ENCODE measurements around the gene NUCKS1. TPM values are rescaled to one million over a fixed set of nuclear protein-coding genes. Genes with fewer than 3 reads are reported as not detected.
A peak's percentile ranks its signal among the peaks of the same experiment; 100 is the strongest.

Gene NUCKS1
- total and polyA plus RNA-seq, 10 of the 15 experiments (the other 5 are each of a cell fraction or from before 2014, with no cell fraction given): 40.5 to 135 (median 55.5) TPM

- DNase-seq (ENCODE audit: low read depth, low spot score): no peak
- Histone ChIP-seq H3K4me1 (ENCODE audit: control insufficient read depth, insufficient read depth, low read length) (peaks cover 4% of the 10 kb centered on the region), H4K20me1 (ENCODE audit: control insufficient read depth, insufficient read depth) (0 out of 2 replicates have a peak, but pooled peaks cover 3% of the 10 kb centered on the region), H3K4me2 (ENCODE audit: control insufficient read depth, insufficient read depth) (peak overlapping the region; percentile 78), H3K4me3 (peak overlapping the region; percentile 90), H3K36me3 (ENCODE audit: control insufficient read depth in 2 of 2, insufficient read depth in 2 of 2, low read length in 1 of 2) (0 out of 4 replicates have a peak, but pooled peaks cover 0 to 9% of the 10 kb centered on the region in 2 experiments), H3K27me3 (replicated peaks in 1 of 2; ENCODE audit: control insufficient read depth in 2 of 2, insufficient read depth in 2 of 2, low read length in 1 of 2) (no peaks in the 10 kb centered on the region), H3K9me3 (replicated peaks; ENCODE audit: control insufficient read depth, insufficient read depth, low read length) (no peaks in the 10 kb centered on the region; the same call in 1 of the 3 replicates), H3K27ac (ENCODE audit: control insufficient read depth, insufficient read depth) (peak overlapping the region; percentile 99), H3K9ac (ENCODE audit: control insufficient read depth, insufficient read depth, low read length) (peak overlapping the region; percentile 94), H3K79me2 (ENCODE audit: control insufficient read depth, insufficient read depth, low read length) (peaks cover 62% of the 10 kb centered on the region), H2AFZ (ENCODE audit: control insufficient read depth, low read depth, low read length) (no peak overlapping the region)
- peak; percentile 41 for ATAC-seq
- peak; percentile 27 for FAIRE-seq
- CTCF ChIA-PET: interaction anchor here (0.9 to 2.3 kb wide), 7 partner anchors 15 to 90 kb away, joined by 3 to 15 read pairs (median 5); partner anchors contain the start of gene RAB29
- SMC1A ChIA-PET (ENCODE audit: uncharacterized antibody, unreplicated experiment): interaction anchor here (0.7 to 4.0 kb wide), 6 partner anchors 24 to 89 kb away, joined by 3 to 30 read pairs (median 4); no protein-coding TSS in a partner anchor
- intact Hi-C loops (cut with micrococcal nuclease; ENCODE audit: unreplicated experiment): no loop called here
- under 1% methylated on average over 24 of the region's 25 CpGs for WGBS (ENCODE audit: insufficient coverage, insufficient replicate concordance, low lambda C conversion rate, missing lambda C conversion rate)
- POLR2A ChIA-PET: interaction anchor here (0.8 to 2.5 kb wide), 11 partner anchors 23 to 156 kb away, joined by 3 to 21 read pairs (median 4); partner anchors contain the start of gene RAB29
- RAD21 ChIA-PET (ENCODE audit: unreplicated experiment): interaction anchor here (0.6 to 2.1 kb wide), 15 partner anchors 25 to 463 kb away, joined by 3 to 34 read pairs (median 5); partner anchors contain the start of gene RAB29
- in situ Hi-C loops (cut with MboI): no loop called here
- no TSS peak for BruUV-seq (replicated peaks)
- TF ChIP-seq EGR1 (IDR thresholded peaks at IDR 0.05; ENCODE audit: borderline replicate concordance in 1 of 2, low read depth in 2 of 2, low read length in 2 of 2) (no peak), ZBED1 (IDR thresholded peaks at IDR 0.05; ENCODE audit: borderline replicate concordance) (no peak), BRCA1 (IDR thresholded peaks at IDR 0.05; ENCODE audit: low read depth, low read length) (peak; percentile 74; the same call in 1 of the 2 replicates), SMARCA5 (IDR thresholded peaks at IDR 0.05) (no peak), SIN3A (IDR thresholded peaks at IDR 0.05; ENCODE audit: low read depth, low read length) (0 out of 2 replicates have a peak, but pooled peaks have one; percentile 53), RUNX3 (IDR thresholded peaks at IDR 0.05; ENCODE audit: low read length) (peak; percentile 27; the same call in 1 of the 2 replicates), SP1 (IDR thresholded peaks at IDR 0.05; ENCODE audit: low read depth, low read length) (no peak), PBX3 (IDR thresholded peaks at IDR 0.05; ENCODE audit: insufficient replicate concordance, low read depth, low read length) (no peak), PAX8 (IDR thresholded peaks at IDR 0.05) (no peak), MYB (IDR thresholded peaks at IDR 0.05; ENCODE audit: borderline replicate concordance, low read depth, low read length) (no peak), ZNF384 (IDR thresholded peaks at IDR 0.05; ENCODE audit: borderline replicate concordance, low read depth, low read length) (no peak), REST (IDR thresholded peaks at IDR 0.05; ENCODE audit: low read depth, low read length) (no peak), SUPT20H (IDR thresholded peaks at IDR 0.05; ENCODE audit: borderline replicate concordance, control insufficient read depth, low read depth, low read length) (no peak), IKZF2 (IDR thresholded peaks at IDR 0.05) (no peak)
- TF ChIP-seq, protein P1, sequence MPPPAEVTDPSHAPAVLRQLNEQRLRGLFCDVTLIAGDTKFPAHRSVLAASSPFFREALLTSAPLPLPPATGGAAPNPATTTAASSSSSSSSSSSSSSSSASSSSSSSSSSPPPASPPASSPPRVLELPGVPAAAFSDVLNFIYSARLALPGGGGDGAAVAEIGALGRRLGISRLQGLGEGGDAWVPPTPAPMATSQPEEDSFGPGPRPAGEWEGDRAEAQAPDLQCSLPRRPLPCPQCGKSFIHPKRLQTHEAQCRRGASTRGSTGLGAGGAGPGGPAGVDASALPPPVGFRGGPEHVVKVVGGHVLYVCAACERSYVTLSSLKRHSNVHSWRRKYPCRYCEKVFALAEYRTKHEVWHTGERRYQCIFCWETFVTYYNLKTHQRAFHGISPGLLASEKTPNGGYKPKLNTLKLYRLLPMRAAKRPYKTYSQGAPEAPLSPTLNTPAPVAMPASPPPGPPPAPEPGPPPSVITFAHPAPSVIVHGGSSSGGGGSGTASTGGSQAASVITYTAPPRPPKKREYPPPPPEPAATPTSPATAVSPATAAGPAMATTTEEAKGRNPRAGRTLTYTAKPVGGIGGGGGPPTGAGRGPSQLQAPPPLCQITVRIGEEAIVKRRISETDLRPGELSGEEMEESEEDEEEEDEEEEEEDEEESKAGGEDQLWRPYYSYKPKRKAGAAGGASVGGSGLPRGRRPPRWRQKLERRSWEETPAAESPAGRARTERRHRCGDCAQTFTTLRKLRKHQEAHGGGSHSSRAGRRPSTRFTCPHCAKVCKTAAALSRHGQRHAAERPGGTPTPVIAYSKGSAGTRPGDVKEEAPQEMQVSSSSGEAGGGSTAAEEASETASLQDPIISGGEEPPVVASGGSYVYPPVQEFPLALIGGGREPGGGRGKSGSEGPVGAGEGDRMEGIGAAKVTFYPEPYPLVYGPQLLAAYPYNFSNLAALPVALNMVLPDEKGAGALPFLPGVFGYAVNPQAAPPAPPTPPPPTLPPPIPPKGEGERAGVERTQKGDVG (CRISPR knock-in tag; IDR thresholded peaks at IDR 0.05): no peak
Observed at GRCh38 chr1:205748403-205749233, 1.4 kb downstream of the NUCKS1 start.

Measured in GM12878 (cell line).